ENCODE measurements around the gene CMSS1. TPM values are rescaled to one million over a fixed set of nuclear protein-coding genes. Genes with fewer than 3 reads are reported as not detected.

The CMSS1 gene
- total RNA-seq, 4 donors from 2014 or later = 9.2 to 18.5 (median 12.9) TPM

- H3K4me3 ChIP-seq = no peak overlapping the region
- H3K9me3 ChIP-seq = no peaks in the 10 kb centered on the region
- no peak for TF ChIP-seq POLR2A (IDR thresholded peaks at IDR 0.05)
- no peak for TF ChIP-seq CTCF (IDR thresholded peaks at IDR 0.05)
- WGBS, 2 donors = 28 to 35% methylated on average over 2 of the region's 2 CpGs
- DNase-seq = no peak
- intact Hi-C loops (cut with DNase I) = no loop called here
- H3K36me3 ChIP-seq = no peaks in the 10 kb centered on the region
- H3K27ac ChIP-seq = no peak overlapping the region
- no peaks in the 10 kb centered on the region for H3K4me1 ChIP-seq
- no peaks in the 10 kb centered on the region for H3K27me3 ChIP-seq
Observed at GRCh38 chr3:99774467-99774866, 43.2 kb upstream of the CMSS1 start.

GRCh38 chr3:99776516-99777209 lies 41.0 kb upstream of the CMSS1 start:
- no peaks in the 10 kb centered on the region for H3K36me3 ChIP-seq
- no peaks in the 10 kb centered on the region for H3K9me3 ChIP-seq
- WGBS, 2 donors = 62 to 70% methylated on average over 5 of the region's 5 CpGs
- H3K27me3 ChIP-seq = no peaks in the 10 kb centered on the region
- no peak for TF ChIP-seq POLR2A (IDR thresholded peaks at IDR 0.05)
- TF ChIP-seq CTCF (IDR thresholded peaks at IDR 0.05) = no peak
- H3K27ac ChIP-seq = no peak overlapping the region
- no peak overlapping the region for H3K4me3 ChIP-seq
- DNase-seq = no peak
- intact Hi-C loops (cut with DNase I) = no loop called here
- H3K4me1 ChIP-seq = no peaks in the 10 kb centered on the region

- no peak overlapping the region for H3K27ac ChIP-seq
- intact Hi-C loops (cut with DNase I) = no loop called here
- H3K27me3 ChIP-seq = no peaks in the 10 kb centered on the region
- no peaks in the 10 kb centered on the region for H3K4me1 ChIP-seq
- DNase-seq = no peak
- H3K4me3 ChIP-seq = no peak overlapping the region
- H3K9me3 ChIP-seq = no peaks in the 10 kb centered on the region
- 62 to 90% methylated on average over 1 to 2 of the region's 2 CpGs for WGBS, 2 donors
- H3K36me3 ChIP-seq = no peaks in the 10 kb centered on the region
- no peak for TF ChIP-seq POLR2A (IDR thresholded peaks at IDR 0.05)
- no peak for TF ChIP-seq CTCF (IDR thresholded peaks at IDR 0.05)
Observed at GRCh38 chr3:99777210-99777549, 40.5 kb upstream of the CMSS1 start.

- TF ChIP-seq CTCF (IDR thresholded peaks at IDR 0.05) (no peak), POLR2A (IDR thresholded peaks at IDR 0.05) (no peak)
- Histone ChIP-seq H3K4me1 (no peaks in the 10 kb centered on the region), H3K36me3 (no peaks in the 10 kb centered on the region), H3K27ac (no peak overlapping the region), H3K9me3 (no peaks in the 10 kb centered on the region), H3K4me3 (no peak overlapping the region), H3K27me3 (no peaks in the 10 kb centered on the region)
- WGBS, 2 donors = 65 to 70% methylated on average over 2 of the region's 2 CpGs
- no peak for DNase-seq
- intact Hi-C loops (cut with DNase I) = no loop called here
Observed at GRCh38 chr3:99777708-99778107, 40.0 kb upstream of the CMSS1 start.

GRCh38 chr3:99780749-99781148 lies 36.9 kb upstream of the CMSS1 start:
- no peaks in the 10 kb centered on the region for H3K9me3 ChIP-seq
- H3K27ac ChIP-seq = no peak overlapping the region
- H3K4me1 ChIP-seq = no peaks in the 10 kb centered on the region
- WGBS, 2 donors = 64 to 69% methylated on average over 3 of the region's 3 CpGs
- H3K27me3 ChIP-seq = no peaks in the 10 kb centered on the region
- TF ChIP-seq CTCF (IDR thresholded peaks at IDR 0.05) = no peak
- no peak for TF ChIP-seq POLR2A (IDR thresholded peaks at IDR 0.05)
- H3K36me3 ChIP-seq = no peaks in the 10 kb centered on the region
- intact Hi-C loops (cut with DNase I) = no loop called here
- no peak overlapping the region for H3K4me3 ChIP-seq
- DNase-seq = no peak
